Erythroblast (primary cell): Measurements from ENCODE around the gene TOP3A.

Experiments
- GATA1 ChIP-seq: IDR thresholded peaks from 2 replicates; pipeline ENCODE4 v1.6.1; 2011; ENCODE audit warnings: low read depth, mild to moderate bottlenecking, control low read depth, low read length, moderate library complexity
- POLR2A ChIP-seq: IDR thresholded peaks from 2 replicates; pipeline ENCODE4 v1.6.1; 2011; ENCODE audit warnings: mild to moderate bottlenecking, low read length

GRCh38 chr17:18323507-18324139 is 8.8 kb upstream of the TOP3A start:
- TF ChIP-seq POLR2A (peak; percentile 24), GATA1 (no peak)
